ENCODE measurements around the gene SCO2.
A peak's percentile ranks its signal among the peaks of the same experiment; 100 is the strongest.

SCO2 gene

DNA sequence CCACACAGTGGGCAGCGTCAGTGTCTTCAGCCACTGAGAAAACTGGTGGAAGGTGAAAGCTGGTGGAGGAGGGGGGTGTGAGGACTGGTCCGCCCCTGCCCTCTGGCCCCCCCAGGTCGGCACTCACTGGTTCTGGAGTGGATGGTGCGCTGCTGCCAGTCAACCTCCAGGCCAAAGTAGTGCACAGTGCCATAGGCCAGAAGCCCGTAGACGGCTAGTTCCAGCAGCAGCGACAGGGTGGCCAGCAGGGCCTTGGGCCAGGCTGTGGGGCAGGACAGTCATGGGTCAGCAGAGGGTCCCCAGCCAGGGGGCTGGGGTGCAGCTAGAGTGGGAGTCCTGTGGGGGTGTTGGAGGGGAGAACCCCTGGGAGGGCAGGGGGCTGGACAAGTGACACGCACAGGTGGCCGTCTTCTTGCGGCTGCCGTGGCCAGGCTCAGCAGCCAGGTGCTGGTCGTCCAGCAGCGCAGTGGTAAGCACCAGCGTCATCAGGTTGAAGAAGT is 20.1 kb downstream of the SCO2 start:
- no peak for DNase-seq (ENCODE audit: low spot score)
- ATAC-seq (ENCODE audit: low read depth): no peak
- Histone ChIP-seq H3K36me3 (ENCODE audit: low read depth) (peaks cover 27% of the 10 kb centered on the region), H3K9me3 (ENCODE audit: severe bottlenecking) (no peaks in the 10 kb centered on the region), H3K27me3 (ENCODE audit: insufficient read depth, poor library complexity, severe bottlenecking) (no peaks in the 10 kb centered on the region), H3K4me1 (ENCODE audit: insufficient read depth, poor library complexity, severe bottlenecking) (peaks cover 7% of the 10 kb centered on the region), H3K4me3 (ENCODE audit: severe bottlenecking) (no peak overlapping the region), H3K27ac (ENCODE audit: poor library complexity, severe bottlenecking) (no peak overlapping the region)
- TF ChIP-seq, protein P1, sequence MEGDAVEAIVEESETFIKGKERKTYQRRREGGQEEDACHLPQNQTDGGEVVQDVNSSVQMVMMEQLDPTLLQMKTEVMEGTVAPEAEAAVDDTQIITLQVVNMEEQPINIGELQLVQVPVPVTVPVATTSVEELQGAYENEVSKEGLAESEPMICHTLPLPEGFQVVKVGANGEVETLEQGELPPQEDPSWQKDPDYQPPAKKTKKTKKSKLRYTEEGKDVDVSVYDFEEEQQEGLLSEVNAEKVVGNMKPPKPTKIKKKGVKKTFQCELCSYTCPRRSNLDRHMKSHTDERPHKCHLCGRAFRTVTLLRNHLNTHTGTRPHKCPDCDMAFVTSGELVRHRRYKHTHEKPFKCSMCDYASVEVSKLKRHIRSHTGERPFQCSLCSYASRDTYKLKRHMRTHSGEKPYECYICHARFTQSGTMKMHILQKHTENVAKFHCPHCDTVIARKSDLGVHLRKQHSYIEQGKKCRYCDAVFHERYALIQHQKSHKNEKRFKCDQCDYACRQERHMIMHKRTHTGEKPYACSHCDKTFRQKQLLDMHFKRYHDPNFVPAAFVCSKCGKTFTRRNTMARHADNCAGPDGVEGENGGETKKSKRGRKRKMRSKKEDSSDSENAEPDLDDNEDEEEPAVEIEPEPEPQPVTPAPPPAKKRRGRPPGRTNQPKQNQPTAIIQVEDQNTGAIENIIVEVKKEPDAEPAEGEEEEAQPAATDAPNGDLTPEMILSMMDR (IDR thresholded peaks at IDR 0.05; ENCODE audit: poor library complexity, severe bottlenecking): no peak

DNA sequence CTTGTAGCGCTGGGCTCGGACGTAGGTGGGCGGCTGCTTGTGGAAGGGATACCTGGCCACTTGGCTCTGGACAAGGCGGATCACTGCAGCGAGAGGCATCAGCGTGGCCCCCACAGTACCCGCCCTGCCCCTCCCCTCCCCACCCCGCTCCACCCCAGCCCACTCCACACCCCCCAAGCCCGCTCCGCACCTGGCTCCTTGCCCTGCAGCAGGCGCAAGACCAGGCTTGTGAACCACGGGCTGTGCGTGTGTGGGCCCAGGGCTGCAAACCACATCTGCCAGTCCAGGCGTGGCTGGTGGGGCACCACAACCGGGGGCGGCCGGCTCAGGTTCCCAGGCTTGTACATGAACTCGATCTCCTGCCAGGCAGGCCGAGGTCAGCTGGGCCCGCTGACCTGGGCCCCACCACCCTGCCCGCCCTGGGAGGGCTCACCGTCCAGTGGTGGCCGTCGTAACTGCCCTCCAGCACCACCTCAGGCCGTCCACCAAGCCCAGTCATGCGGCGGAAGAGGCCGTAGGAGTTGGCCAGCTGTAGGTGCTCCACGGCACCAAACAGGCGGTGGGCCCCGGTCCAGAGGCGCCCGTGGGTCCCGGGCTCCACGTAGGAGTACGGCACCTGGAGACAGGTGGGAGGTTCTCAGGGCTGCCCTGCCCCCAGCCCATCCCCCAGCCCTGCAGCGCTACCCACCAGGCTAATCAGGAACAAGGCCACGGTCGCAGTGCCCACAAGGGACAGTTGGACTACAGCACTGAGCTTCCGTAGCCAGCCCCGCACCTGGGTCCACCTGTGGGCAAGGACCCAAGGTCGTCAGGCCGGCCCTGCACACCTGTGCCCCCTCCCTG is 20.8 kb downstream of the SCO2 start:
- Histone ChIP-seq H3K4me3 (ENCODE audit: severe bottlenecking) (no peak overlapping the region), H3K27ac (ENCODE audit: poor library complexity, severe bottlenecking) (no peak overlapping the region), H3K27me3 (ENCODE audit: insufficient read depth, poor library complexity, severe bottlenecking) (no peaks in the 10 kb centered on the region), H3K4me1 (ENCODE audit: insufficient read depth, poor library complexity, severe bottlenecking) (peaks cover 7% of the 10 kb centered on the region), H3K9me3 (ENCODE audit: severe bottlenecking) (no peaks in the 10 kb centered on the region), H3K36me3 (ENCODE audit: low read depth) (peaks cover 22% of the 10 kb centered on the region)
- DNase-seq (ENCODE audit: low spot score) (peak; percentile 66), ATAC-seq (ENCODE audit: low read depth) (no peak)
- TF ChIP-seq, protein P1 (IDR thresholded peaks at IDR 0.05; ENCODE audit: poor library complexity, severe bottlenecking): no peak

- H3K36me3 ChIP-seq (ENCODE audit: low read depth): peaks cover 17% of the 10 kb centered on the region
- no peak overlapping the region for H3K4me3 ChIP-seq (ENCODE audit: severe bottlenecking)
- DNase-seq (ENCODE audit: low spot score) (peak; percentile 61), ATAC-seq (ENCODE audit: low read depth) (no peak)
- no peak overlapping the region for H3K27ac ChIP-seq (ENCODE audit: poor library complexity, severe bottlenecking)
- H3K4me1 ChIP-seq (ENCODE audit: insufficient read depth, poor library complexity, severe bottlenecking): no peaks in the 10 kb centered on the region
- H3K27me3 ChIP-seq (ENCODE audit: insufficient read depth, poor library complexity, severe bottlenecking): no peaks in the 10 kb centered on the region
- TF ChIP-seq, protein P1 (IDR thresholded peaks at IDR 0.05; ENCODE audit: poor library complexity, severe bottlenecking): no peak
- H3K9me3 ChIP-seq (ENCODE audit: severe bottlenecking): no peaks in the 10 kb centered on the region
Observed at GRCh38 chr22:50503475-50504145, 21.8 kb downstream of the SCO2 start.

DNA sequence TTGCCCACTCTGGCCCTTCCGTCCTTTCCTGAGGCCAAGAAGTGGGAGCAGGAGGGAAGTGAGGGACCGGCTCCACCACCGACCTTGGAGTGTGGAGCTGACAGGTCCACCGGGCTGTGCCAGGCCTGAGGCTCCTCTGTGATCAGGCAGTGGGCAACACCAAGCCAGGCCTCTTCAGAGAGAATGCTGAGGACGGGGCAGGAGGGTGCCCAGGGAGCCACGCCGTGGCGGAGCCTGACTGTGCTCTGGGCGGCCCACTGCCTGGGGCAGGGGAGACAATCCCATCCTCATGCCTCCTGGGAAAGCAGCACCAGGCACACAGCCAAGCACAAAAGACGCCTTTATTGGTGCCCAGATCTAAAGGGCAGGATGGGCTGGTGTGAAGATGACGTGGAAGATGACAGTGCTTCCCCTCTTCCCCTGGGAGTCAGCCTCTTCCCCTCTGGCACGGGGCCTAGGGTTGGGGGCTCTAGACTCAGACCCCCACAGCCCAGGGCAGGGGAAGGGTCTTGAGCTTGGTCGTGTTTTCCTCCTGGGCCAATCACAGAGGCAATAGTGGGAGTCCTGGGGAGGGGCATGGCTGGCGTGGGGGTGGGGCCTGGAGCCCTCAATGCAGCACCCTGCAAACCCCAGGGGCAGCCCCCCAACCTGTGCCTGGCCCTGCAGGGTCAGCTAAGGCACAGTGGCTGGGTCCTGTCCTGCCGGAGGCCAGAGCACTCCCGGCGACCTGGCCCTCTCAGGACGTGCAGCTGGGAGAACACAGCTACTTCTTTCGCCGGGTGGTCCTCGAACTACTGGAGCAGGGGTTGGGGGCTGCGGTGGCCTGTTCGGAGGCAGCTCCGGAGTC is 22.5 kb downstream of the SCO2 start:
- Histone ChIP-seq H3K4me1 (ENCODE audit: insufficient read depth, poor library complexity, severe bottlenecking) (no peaks in the 10 kb centered on the region), H3K36me3 (ENCODE audit: low read depth) (peaks cover 17% of the 10 kb centered on the region), H3K27ac (ENCODE audit: poor library complexity, severe bottlenecking) (no peak overlapping the region), H3K27me3 (ENCODE audit: insufficient read depth, poor library complexity, severe bottlenecking) (no peaks in the 10 kb centered on the region), H3K4me3 (ENCODE audit: severe bottlenecking) (no peak overlapping the region), H3K9me3 (ENCODE audit: severe bottlenecking) (no peaks in the 10 kb centered on the region)
- peak; percentile 63 for DNase-seq (ENCODE audit: low spot score)
- ATAC-seq (ENCODE audit: low read depth): no peak
- TF ChIP-seq, protein P1 (IDR thresholded peaks at IDR 0.05; ENCODE audit: poor library complexity, severe bottlenecking): no peak
